ENCODE results near the gene CIAO2B.

Gene CIAO2B

DNA sequence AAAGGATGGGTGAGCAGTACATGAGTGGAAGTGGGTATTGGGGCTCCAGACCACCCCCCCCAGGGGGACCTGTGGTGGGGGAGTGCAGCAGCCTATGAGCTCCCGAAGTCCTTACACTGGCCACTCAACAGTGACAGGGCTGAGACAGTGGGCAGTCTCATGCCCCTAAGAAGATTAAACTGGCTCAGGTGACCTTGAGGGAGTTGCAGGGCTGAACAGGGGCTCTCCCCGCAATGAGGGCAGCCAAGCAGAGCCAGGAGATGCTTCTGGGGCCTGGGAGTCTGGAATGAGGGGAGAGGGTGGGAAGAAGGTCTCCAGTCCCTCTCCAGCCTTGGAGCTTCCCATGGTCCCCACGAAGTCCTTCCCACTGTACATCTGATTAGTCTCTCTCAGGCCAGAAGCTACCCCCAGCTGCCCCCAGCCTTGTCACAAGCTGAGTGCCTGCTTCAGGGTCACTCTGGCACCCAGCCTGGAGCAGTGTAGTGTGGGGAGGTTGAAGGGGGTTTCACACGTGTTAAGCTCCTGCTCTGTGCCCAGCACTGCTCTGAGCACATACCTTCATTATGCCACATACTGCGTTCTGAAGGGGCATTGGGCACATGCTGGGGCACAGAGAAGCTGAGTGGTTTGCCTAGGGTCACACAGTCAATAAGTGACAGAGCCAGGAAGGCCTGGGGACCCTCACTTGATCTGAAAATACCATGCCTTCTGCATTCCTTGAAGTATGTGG is 14.5 kb downstream of the CIAO2B start:
- no peak for DNase-seq

DNA sequence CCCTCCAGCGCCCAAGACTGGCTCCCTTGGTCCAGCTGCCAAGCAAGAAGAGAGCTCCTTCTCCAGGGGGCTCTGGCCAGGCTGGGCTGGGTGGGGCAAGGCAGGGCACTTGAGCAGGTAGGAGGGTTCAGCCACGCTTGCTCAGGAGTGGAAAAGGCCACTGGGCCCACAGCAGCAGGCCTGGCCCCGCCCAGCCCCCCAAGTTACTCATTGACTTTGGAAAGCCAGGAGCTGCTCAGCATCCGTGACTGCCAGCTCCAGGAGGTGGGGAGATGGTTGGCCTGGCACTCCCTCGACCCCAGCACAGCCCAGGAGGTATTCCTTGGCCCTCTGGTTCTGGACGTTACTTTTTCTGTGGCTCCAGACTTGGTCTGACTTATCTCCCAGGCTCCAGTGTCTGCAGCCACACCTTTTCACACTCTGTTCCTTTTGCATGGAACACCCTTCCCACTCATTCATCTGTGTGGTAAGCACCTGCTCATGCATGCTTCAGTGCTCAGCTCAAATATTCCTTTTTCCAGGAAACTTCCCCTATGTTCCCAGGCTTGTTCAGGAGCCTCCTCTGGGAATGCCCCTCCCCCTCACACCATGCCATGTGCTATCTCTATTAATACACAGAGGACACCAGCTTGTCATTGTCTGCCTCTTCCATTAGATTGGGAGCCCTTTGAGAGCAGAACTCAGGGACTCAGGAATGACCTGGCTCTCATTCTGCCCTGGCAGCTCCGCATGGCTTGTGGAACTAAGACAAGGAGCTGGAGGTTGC is 15.2 kb downstream of the CIAO2B start, which contains the start of gene CDH16:
Gene CDH16 (minus strand): TSS at position 83 of the 766 bp plus-strand sequence. CDS start 820 bp downstream, outside the sequence.
- no peak for DNase-seq

DNA sequence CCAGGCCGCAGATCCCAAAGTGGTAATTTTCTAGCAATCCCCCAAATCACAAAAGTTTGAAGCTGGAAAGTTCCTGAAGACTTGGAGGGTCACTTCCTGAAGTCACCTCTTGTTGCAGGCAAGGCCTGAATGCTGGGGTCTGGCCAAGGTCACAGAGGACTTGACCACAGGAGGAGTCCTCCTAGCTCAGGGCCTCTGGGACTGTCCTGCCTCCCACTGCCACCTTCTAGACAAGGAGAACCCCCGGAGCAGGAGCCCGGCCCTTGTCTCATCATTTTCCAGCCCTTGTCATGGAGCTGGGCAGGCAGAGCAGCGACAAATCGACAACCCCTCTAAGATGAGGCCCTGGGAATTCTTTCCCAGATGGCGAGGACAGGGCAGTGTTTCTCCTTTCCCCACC is 15.8 kb downstream of the CIAO2B start:
- DNase-seq, result no peak

DNA sequence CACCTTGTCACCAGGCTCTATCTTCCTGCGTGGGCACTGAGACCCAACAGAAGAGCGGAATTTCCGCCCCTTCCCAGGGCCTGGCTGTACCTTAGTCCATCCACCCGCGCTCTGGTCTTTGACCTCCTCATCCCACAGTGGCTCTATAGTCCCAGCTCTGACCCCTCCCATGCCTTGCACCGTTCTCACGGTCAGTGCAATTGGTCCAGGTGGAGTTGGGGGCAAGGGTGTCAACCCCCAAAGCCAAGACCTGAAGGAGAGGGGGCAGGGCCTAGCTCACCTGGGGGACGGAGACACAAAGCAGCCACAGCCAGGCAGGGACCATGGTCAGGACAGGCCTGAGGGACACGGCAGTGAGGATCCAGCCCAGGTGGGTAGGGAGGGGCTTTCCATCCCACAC is 16.5 kb downstream of the CIAO2B start:
- no peak for DNase-seq

DNA sequence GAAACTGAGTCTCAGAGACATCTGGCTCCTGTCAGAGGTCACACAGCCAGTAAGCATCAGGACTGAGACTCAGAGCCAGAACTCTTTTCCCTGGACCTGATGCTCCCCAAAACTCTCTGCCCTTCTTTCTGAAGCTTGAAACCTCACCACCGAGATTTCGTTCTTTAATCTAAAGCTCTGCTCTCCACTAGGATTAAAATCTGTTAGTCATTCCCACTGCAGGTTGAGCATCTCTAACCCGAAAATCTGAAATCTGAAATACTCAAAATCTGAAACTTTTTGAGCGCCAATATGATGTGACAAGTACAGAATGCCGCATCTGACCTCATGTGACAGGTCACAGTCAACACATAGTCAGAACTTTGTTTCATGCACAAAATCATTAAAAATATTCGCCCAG is 17.7 kb downstream of the CIAO2B start:
- no peak for DNase-seq

DNA sequence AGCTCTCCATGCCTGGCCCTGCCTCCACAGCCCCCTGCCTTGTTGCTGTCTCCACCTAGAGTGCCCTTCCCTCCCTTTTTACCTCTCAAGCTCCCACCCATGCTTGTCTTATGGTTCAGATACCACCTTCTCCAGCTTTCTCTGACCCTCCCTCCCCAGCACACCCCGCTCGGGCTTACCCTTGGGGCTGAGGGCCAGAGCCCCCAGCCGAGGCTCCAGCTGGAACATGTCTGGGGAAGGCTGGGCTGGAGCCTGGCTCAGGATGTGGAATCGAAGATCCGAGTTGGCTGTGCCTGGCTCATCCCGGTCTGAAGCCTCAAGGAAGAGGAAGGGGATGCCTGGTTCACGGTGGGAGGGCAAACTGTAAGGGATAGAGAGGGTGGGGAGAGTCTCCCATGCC is 19.2 kb downstream of the CIAO2B start:
- DNase-seq, result no peak

DNA sequence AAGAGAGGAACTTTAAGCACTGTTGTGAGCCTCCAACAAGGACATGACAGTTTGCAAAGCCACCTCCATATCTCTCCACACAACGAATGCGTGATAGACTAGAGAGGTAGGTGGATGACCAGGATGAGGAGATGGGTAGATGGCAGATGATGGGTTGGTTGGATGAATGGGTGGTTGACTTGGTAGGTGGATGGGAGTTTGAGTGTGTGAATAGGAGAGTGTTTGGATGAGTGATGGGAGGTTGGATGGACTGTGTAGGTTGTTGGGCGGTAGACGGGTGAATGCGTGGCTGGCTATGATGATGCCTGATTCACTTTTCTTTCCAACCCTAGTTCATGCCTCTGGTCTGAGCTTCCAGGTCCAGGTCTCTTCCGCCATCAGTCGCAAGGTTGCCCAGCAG is 19.7 kb downstream of the CIAO2B start:
- no peak for DNase-seq

DNA sequence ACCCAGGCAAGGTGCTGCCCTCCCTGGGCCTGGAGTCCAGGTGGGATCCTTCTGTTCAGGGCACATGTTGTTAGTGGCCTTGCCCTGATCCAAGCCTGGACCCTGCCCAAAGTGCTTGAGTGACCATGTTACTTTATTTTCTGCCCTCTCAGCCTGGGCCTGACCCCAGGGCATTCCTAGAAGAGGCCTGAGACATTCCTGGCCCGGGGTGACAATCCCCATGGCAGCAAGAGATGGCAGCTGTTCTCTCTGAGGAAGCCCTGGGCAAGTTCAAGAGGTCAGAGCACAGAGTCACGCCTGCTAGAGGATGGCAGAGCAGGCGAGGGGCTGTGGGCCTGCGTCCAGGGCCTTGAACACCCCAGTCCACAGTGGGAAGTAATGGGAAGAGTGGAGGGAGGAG is 20.5 kb downstream of the CIAO2B start:
- DNase-seq, result no peak

DNA sequence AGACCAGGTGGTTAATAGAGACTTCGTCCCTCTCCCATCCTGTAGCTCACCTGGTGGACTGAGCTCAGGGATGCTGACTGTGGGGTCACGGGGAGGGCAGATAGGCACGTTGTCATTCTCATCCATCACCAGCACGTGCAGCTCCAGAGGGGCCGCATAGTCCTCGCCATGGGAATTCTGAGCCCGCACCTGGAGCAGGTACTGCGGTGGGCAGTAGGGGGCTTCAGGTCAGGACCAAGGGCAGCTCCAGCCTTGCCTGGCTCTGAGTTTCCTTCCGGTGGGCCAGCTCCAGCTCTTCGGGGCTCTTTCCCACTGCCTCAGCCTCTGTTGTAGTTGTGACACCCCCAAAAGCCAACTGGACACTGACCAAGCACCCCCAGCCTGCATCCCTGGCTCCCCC is 21.1 kb downstream of the CIAO2B start:
- DNase-seq, result no peak

DNA sequence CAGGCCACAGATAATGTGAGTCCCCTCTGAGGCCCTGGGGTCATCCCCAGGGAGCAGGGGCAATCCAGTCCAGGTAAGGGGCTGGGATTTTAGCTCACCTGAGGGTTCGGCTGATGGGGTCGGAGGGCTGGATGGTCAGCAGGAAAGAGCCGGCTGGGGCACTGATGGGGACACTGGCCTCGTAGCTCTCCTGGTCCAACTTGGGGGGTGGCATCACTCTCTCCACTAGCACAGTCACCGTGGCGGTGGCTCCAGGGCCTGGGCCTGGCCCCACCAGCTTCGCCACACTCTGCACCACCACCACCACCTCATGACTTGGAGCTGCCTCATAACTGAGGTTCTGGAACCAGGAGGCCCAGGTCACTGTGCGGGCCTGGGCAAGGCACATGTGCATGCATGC is 22.4 kb downstream of the CIAO2B start:
- no peak for DNase-seq

DNA sequence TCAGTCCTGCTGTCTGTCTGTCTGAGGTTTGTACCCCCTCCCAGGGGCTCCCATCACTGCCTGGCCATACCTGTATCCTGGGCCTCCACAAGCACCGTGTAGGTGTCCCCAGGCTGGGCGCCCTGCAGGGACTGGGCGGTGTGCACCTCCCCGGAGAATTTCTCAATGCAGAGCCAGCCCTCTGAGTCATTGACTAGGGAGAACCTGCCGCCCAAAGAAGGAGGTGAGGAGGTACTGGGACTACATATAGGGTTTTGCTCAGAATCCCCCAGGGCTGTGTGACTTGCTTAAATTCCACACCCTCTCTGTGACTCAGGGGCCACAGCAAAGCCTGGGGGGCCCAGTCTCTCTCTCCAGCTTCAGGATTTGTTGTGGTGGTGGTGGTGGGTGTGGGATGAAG is 23.1 kb downstream of the CIAO2B start:
- DNase-seq, result no peak

DNA sequence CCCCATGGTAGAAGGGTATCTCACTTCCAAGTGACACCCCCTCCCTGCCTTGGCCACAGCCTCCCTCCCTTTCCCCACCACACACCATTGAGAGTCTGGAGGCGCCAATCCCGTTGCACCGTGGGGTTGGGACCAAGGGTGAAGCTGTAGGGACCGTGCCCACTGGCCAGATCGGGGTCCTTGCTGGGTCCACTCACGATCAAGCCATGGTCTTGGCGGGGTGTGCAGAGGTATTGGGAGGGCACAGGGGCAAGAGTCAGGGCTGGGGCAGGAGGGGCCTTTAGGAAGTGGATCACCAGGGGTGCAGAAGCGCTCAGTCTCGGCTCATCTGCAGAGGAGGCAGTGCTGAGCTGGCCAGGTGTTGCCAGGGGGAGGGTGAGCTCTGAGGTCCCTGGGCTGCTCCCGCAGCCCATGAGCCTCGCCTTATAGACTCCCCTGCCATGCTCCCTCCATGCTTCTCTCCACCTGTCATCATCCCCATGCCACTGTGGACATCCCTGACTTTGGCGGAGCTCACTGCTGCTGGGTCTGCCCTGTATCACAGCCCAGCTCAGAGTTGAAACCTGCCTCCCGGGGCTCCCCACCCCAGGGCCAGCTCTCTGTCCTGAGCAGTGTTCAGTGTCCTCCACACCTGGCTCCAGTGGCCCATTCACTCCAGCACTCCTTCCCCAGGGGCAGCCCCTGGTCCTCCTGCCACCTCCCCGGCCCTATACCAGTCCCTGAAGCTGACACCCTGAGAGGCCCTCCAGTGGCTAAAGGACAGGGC is 23.8 kb downstream of the CIAO2B start:
- no peak for DNase-seq

DNA sequence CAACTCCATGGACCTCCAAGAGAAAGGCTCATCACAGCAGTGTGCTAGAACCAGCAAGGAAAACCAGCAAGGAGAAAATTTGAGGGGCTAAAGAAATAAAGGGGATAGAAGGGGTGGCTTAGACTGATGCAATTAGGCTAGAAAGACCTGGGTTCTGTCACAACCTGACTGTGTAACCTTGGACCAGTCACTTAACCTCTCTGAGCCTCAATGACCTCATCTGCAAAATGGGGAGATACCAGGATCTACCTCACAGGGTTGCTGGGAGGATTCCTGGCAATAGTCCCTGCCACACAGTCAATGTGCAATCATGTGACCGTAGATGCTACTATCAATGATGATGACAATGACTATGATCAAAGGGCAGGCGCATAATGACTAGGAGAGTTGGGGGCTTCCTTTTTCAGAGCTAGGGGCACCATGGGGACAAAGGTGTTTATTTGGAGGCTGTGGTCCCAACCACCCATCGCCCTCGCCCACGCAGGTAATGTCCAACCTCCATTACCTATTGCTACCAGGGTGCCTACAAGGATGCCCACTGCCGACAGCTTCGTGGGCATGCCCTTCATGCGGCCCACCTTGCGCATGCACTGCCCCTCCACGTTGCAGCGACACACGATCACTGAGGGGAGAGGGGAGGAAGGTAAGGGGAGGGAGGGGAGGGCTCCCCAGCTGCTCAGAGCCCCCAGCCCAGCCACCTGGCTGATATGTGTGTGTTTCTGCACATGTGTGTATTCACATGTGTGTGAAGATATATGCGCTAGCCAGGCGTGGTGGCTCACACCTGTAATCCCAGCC is 25.2 kb downstream of the CIAO2B start:
- DNase-seq, result no peak

DNA sequence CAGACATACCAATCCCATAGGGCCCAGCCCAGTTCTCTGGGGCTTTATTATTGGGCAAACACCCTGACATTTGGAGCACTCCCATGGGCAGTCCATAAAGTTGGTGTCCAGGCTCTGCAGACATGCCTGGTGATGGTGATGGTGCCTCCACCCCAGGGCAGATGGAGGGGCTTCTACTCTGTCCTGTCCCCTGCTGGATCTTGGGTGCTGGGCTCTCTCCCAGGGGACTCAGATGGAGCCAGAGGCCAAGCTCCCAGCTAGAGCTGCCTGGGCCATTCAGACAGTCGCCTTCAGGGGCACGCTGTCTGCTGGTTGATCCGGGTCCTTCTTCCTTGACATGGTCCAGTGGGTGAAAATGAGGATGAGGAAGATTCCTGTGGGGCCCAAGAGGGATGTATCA is 26.1 kb downstream of the CIAO2B start:
- DNase-seq, result no peak

DNA sequence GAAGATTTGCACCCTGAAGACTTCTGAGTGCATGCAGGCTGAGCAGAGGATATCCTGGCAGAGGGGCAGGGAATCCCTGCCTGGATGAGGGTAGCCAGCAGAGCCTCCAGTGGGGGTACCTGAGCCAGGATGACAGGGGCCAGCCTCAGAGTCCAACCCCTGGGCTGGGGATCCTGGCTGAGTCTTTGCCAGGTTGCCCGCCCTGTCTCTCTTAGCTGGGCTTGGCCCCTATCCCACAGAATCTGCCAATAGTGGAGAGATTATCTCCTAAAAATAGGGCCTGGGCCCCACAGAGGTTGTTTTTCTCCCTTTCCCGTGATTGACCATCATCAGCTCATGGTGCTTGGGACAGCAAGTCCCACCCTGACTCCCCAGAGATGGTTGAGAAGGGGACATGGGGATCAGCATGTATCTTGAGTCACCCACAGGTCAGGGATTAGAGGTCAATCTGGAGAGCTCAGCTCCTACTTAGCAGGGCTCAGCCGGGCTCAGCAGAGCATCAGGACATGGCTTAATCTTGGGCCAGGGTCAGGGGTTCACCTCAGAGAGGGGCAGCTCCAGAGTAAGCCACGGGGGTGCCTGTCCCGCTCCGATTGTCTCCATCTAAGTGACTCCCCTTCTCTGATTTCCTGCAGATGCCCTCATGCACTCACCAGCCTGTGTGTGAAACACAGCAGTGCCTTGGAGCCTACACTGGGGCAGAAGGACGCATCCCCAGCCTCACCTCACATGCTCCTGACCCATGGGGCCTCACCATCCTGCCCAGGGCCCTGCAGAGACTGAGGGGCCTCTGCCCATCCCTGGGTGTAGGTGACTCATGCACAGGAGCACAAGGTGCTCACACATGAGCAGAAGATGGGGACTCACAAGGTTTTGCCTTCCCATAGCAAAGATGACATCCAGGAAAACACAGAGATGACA is 27.0 kb downstream of the CIAO2B start:
- DNase-seq, result no peak

DNA sequence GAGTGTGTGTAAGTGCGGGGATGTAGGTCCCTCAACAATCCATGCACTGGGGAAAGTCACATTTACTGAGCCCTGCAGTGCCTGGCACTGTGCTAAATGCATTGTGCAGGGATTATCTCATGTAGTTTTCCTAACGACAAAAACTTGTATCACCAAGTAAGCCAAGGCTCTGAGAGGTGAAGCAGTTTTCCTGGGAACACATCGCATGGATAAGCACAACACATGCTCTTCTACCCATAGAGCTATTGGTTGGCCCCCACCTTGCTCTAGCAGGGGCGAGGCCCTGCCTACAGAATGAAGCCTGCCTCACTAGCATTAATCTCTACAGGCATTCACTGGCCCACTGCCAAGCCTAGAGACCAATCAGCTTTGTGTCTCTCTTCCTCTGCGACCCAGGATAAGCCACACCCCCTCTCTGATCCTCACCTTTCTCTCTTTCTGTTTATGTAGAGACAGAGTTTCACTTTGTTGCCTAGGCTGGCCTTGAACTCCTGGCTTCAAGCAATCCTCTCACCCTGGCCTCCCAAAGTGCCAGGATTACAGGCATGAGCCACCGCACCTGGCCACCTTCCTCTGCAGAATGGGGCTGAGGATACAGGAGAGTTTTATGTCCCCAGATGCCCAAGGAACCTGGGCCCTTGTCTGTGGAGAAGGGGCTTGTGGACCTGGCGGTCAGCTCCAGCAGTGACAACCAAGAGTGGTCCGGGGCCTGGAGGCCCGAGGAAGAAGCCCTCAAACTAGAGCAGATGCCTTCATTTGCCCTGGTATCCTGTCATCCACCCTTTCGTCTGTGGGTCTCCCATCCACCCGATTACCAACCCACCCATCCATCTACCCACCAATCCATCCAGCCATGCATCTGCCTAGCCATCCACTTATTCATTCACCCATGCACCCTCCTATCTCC is 28.3 kb downstream of the CIAO2B start:
- no peak for DNase-seq

DNA sequence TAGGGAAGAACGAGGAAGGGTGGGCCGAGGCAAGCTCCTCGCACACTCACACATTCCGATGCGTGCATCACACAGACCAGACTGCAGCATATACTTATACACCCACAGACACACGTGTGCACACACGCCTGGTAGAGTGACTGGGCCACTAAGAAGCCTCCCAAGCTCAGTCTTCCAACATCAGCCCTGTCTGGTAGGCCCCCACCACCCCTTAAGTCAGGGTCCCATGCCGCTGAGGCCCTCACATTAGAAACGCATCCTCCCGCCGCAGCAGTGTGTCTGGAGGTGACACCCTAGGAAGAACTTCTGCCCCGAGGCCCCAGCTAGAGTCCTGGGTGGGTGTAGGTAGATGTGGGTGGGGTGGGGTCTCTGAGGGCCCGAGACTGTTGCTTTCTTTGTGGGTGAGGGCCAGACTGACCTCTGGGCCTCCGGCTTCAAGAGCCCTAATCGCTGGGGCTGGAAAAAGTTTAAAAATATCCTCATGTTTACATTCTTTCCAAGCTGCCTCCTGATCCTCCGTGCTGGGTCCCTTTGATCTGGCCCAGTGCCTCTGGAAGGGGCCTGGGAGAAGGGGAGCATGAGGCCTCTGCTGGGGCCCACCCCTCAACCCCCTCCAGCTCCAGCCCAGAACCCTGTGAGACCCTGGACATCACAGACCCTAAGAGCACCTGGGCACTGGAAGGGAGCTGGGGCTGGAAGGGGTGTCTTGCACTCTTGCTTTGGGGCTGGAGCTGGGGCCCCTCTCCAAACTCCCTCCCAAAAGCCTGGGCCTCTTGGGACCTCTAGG is 29.2 kb downstream of the CIAO2B start:
- no peak for DNase-seq

DNA sequence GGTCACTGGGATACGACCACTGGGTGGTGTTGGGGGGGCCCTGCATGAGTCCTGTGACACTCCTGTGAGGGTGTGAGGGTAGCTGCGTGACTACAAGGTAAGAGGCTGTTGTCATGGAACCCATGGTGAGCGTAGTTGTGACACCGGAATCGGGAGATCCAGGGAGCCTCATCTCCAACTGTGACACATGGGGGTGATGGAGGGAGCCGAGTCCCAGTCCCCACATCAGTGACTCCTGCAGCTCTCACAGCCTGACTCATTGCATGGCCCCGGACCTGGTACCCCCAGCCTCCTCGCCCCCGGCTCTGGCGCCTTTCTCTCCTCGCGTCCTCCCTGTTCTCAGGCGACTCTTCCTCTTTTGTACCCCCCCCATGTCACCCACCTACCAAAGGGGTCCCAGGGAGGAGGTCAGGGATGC is 29.8 kb downstream of the CIAO2B start:
- no peak for DNase-seq

DNA sequence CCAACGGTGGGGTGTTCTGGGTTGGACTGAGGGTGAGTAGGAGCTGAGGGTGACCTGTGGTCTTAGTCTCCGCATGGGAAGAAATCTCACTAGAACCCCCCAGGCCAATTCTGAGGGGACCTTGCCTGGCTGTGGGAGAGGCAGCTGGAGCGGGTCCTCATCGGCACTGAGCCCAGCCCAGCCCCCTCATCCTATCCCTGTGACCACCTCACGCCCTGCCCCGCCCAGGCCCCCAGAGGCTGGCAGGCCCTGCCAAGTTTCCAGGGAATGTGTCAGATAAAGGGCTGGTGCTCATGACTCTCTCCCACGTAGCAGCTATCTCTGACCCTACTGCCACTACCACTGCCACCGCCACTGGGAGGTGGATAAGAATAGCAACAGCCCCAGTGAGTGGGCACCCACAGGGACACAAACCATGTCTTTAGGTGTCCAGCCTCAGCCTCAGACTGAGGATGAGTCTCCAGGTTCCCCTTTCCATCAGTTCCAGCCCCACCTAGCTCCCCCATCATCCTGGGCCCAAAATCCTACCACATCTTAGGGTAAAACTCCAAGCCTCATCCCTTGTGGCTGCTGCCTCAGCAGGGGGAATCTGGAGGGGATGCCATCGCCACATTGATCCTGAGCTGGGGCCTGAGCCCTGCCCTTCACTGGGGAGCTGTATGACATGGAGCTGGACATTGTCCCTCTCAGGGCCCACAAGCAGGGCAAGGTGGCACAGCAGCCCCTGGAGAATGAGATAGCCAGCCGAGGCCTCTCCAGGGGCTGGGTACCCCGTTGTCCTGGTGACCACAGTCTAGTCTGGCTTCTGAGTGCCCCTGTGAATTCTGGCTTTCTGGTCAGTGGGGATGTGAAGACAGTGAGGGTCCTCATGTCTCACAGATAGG is 30.4 kb downstream of the CIAO2B start:
- no peak for DNase-seq
